Immature natural killer cell (primary cell): ENCODE data around the gene PKMYT1. TPM values are rescaled to one million over a fixed set of nuclear protein-coding genes. Genes with fewer than 3 reads are reported as not detected.

Source experiments
- DNase-seq, 3 donors: peaks; one replicate each; pipeline ENCODE4 v3.0.0; 2022; ENCODE audit warnings: mixed read lengths in 1 of 3
- H3K27ac Mint-ChIP-seq, 6 donors: one replicate each; pipeline ENCODE4 v1.8.0; 2020; ENCODE audit warnings: mixed read lengths in 6 of 6, mild to moderate bottlenecking in 5 of 6, inconsistent platforms in 4 of 6, moderate library complexity in 3 of 6
- H3K27me3 Mint-ChIP-seq, 3 donors: one replicate each; pipeline ENCODE4 v1.8.0; 2020 to 2021; ENCODE audit warnings: low read depth in 3 of 3, mild to moderate bottlenecking in 3 of 3, mixed read lengths in 3 of 3, moderate library complexity in 3 of 3, inconsistent platforms in 1 of 3
- H3K36me3 Mint-ChIP-seq, 3 donors: one replicate each; pipeline ENCODE4 v1.8.0; 2020; ENCODE audit warnings: mixed read lengths in 3 of 3, inconsistent platforms in 2 of 3, mild to moderate bottlenecking in 2 of 3
- H3K4me1 Mint-ChIP-seq, 2 donors: one replicate each; pipeline ENCODE4 v1.8.0; 2020; ENCODE audit warnings: inconsistent platforms in 2 of 2, mild to moderate bottlenecking in 2 of 2, mixed read lengths in 2 of 2, moderate library complexity in 1 of 2
- H3K4me3 Mint-ChIP-seq, 5 donors: one replicate each; pipeline ENCODE4 v1.8.0; 2020; ENCODE audit warnings: mild to moderate bottlenecking in 5 of 5, mixed read lengths in 5 of 5, inconsistent platforms in 3 of 5, moderate library complexity in 3 of 5
- H3K9me3 Mint-ChIP-seq, 6 donors: one replicate each; pipeline ENCODE4 v1.8.0; 2020; ENCODE audit warnings: mild to moderate bottlenecking in 6 of 6, mixed read lengths in 6 of 6, inconsistent platforms in 4 of 6, moderate library complexity in 3 of 6
- polyA plus RNA-seq, 3 donors: library from polyadenylated mRNA; unstranded; fragments of 300-500 nt; fragmentation: Illumina TruSeq; gene quantifications; one replicate each; pipeline ENCODE4 v1.2.3, GENCODE V29; 2021

Gene PKMYT1
- polyA plus RNA-seq, 3 donors from 2014 or later, result 3.2 to 4.3 TPM; not detected in 1

DNA sequence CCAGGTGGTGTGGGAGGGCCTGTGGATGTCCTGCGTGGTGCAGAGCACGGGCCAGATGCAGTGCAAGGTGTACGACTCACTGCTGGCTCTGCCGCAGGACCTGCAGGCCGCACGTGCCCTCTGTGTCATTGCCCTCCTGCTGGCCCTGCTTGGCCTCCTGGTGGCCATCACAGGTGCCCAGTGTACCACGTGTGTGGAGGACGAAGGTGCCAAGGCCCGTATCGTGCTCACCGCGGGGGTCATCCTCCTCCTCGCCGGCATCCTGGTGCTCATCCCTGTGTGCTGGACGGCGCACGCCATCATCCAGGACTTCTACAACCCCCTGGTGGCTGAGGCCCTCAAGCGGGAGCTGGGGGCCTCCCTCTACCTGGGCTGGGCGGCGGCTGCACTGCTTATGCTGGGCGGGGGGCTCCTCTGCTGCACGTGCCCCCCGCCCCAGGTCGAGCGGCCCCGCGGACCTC, 33.3 kb upstream of the PKMYT1 start:
- Mint-ChIP-seq H3K4me1 (peaks cover 2 to 5% of the 10 kb centered on the region in 2 donors), H3K36me3 (no peaks in the 10 kb centered on the region), H3K27me3 (peaks cover 6 to 11% (median 9%) of the 10 kb centered on the region in 3 donors), H3K4me3 (no peak overlapping the region), H3K9me3 (no peaks in the 10 kb centered on the region), H3K27ac (no peak overlapping the region)
- DNase-seq, result no peak

DNA sequence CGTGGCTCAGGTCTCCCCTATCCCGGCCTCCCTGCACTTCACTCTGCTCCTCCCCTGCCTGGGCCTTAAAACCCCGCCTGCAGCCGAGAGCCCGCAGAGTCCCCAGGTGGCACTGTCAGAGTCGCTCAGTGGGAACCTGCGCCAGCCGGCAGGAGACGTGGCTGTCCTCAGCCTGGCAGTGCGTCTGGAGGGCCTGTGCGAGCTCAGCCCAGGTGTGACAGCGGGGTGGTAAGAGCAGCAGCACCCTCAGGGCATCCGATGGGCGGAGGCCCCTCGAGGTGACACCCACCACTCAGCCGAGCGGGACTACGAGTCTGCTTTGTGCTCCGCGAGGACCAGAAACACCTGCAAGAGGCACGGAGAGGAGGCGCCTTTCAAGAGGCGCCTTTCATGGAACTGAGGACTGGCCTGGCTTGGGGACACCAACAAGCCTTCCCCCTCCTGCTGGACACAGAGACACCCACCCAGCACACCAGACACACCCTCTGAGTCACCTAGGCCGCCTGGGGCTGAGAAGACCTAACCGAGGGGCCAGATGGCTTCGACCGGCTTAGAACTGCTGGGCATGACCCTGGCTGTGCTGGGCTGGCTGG, 32.7 kb upstream of the PKMYT1 start, which contains the start of gene CLDN9:
TSS of gene CLDN9 (plus strand) at position 96 of the 593 bp plus-strand sequence. CDS start at position 536, 440 bp downstream.
- peaks cover 8 to 10% of the 10 kb centered on the region in 2 donors for H3K4me1 Mint-ChIP-seq
- H3K9me3 Mint-ChIP-seq, result no peaks in the 10 kb centered on the region
- no peak within 1 kb of the TSS for H3K27ac Mint-ChIP-seq
- H3K36me3 Mint-ChIP-seq, result no peaks in the 10 kb centered on the region
- H3K27me3 Mint-ChIP-seq, result peaks cover 5 to 17% (median 9%) of the 10 kb centered on the region in 3 donors
- no peak for DNase-seq
- no peak within 1 kb of the TSS for H3K4me3 Mint-ChIP-seq

DNA sequence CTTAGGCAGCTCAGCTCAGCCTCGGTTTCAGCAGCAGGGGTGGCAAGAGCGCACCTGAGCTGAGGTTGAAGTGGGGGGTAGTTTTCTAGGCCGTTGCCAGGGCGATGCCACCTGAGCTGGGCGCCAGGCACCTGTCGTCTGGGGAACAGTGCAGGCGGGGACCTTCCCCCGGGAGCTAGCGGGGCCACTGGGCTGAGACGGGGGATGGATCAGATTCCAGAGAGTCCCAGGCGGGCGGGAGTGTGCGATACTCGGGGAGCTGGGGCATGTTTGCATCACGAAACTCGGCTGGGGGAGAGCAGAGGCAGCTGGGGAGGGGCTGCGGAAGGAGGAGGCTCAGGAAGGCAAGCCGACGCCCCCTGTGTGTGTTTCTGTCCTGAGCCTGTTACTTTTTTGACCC, 32.0 kb upstream of the PKMYT1 start:
- Mint-ChIP-seq H3K36me3 (no peaks in the 10 kb centered on the region), H3K4me3 (no peak overlapping the region), H3K4me1 (peaks cover 15 to 17% of the 10 kb centered on the region in 2 donors)

DNA sequence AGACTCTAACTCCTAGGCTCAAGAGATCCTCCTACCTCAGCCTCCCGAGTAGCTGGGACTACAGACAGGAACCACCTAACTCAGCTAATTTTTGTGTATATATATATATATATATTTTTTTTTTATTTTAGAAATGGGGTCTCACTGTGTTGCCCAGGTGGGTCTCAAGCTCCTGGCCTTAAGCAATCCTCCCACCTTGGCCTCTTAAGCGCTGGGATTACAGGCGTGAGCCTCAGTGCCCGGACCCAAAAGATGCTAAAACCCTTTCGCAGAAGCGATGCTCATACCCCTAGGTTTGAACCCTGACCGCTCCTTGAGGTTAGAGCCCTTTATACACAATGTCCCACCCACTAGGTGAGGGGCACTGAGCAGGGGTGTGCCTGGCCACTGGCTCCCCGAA, 30.3 kb upstream of the PKMYT1 start:
- Mint-ChIP-seq H3K9me3 (no peaks in the 10 kb centered on the region), H3K4me3 (no peak overlapping the region), H3K27me3 (peaks cover 0 to 11% (median 5%) of the 10 kb centered on the region in 3 donors), H3K36me3 (no peaks in the 10 kb centered on the region), H3K27ac (no peak overlapping the region), H3K4me1 (peaks cover 22 to 26% of the 10 kb centered on the region in 2 donors)
- DNase-seq, result no peak

More for the DNA sequence above, 32.0 kb upstream of the PKMYT1 start:
- DNase-seq, result no peak
- Mint-ChIP-seq H3K27me3 (peaks cover 4 to 17% (median 9%) of the 10 kb centered on the region in 3 donors), H3K27ac (no peak overlapping the region), H3K9me3 (no peaks in the 10 kb centered on the region)

DNA sequence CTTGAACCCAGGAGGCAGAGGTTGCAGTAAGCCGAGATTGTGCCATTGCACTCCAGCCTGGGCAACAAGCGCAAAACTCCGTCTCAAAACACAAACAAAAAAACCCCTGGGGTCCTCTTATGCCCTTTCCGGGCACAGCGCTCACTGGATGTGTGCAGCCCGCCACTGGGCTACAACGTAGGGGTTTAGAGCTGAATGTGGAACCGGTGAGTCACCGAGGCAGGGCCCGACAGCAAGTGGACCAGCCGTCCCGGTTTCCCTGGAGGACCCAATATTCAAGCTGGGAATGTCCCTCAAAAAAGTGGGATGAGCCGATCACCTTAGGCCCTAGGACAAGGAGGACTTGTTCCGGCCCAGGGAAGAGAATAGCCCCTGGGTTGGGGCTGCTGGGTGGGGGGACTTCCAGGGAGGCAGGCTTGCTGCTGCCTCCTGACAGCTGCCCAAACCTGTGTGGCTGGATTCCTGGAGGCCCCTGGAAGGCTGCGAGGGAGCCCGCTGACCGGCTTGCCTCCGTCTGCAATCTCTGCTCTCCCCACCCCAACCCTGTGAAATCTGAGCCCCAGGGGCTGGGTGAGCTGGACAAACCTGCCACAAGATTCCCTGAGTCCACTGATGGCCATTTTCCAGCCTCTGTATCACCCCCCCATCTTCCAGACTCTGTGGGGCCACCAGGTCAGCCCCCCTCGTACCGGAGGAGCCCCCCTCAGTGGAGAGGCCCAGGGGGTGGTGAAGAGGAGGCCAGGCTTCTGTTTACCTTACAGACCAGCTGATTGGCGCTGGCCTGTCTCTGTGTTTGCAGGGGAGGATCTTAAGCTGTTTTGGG, 29.5 kb upstream of the PKMYT1 start:
- DNase-seq, result no peak
- Mint-ChIP-seq H3K27me3 (peaks cover 0 to 11% (median 8%) of the 10 kb centered on the region in 3 donors), H3K4me1 (peaks cover 22 to 28% of the 10 kb centered on the region in 2 donors), H3K36me3 (no peaks in the 10 kb centered on the region), H3K4me3 (no peak overlapping the region), H3K27ac (no peak overlapping the region), H3K9me3 (no peaks in the 10 kb centered on the region)

DNA sequence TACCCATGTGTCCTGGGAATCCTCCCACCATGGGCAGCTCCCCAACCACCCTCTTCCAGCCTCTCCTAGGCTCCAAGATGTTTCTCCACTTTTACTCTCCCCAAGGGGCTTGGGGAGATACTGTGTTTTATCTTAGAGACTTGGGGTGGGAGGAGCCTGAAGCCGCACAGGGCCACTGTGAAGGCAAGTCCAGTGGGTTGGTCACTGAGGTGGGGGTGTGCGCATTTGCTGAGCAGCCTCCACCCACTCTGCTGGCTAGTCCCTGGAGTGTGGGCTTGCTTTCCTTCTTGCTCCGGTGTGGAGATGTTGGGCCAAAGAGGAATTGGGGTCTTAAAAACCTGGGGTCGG, 28.4 kb upstream of the PKMYT1 start:
- no peak for DNase-seq
- Mint-ChIP-seq H3K4me1 (peaks cover 22 to 31% of the 10 kb centered on the region in 2 donors), H3K9me3 (no peaks in the 10 kb centered on the region)

DNA sequence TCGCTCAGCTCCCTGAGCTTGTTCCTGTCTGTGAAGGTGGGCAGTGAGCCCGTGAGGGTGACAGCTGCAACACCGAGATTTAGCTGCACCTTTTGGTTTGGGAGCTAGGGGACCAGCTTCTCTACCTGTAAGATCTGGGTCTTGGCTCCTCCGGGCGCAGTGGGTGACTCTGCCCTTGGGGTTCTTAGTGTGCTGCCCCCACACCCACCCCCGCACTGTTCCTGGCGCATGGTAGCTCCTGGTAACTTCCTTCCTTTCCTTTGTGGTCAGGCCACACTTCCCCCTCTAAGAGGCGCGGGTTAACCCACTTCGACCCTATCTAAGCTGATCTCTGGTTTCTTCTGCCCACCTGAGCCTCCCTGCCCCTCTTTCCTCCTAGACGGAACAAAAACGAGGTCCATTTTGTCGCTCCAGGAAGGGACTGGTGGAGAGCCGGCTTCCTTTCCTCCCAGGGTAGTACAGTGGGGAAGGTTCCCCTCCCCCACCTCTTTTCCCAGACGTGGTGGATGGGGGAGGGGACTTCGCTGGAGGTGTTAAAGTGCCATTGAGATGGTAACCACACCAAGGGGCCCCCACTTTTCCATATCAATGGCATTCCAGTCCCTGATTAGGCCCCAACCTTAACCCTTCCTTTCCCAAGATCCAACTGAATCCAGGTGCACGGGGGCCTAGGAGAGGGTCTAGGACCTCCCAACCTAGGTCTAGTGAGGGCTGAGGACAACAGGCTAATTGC, 27.9 kb upstream of the PKMYT1 start:
- Mint-ChIP-seq H3K4me3 (peak overlapping the region; percentile 42 to 64 (median 59)), H3K27ac (no peak overlapping the region), H3K9me3 (no peaks in the 10 kb centered on the region), H3K27me3 (peaks cover 5 to 11% (median 8%) of the 10 kb centered on the region in 3 donors), H3K4me1 (peaks cover 22 to 32% of the 10 kb centered on the region in 2 donors), H3K36me3 (no peaks in the 10 kb centered on the region)
- DNase-seq, result peak in 1 of 3 donors; percentile 16

More for the DNA sequence above, 28.4 kb upstream of the PKMYT1 start:
- Mint-ChIP-seq H3K27ac (no peak overlapping the region), H3K27me3 (peaks cover 3 to 11% (median 8%) of the 10 kb centered on the region in 3 donors), H3K4me3 (peak overlapping the region in 3 of 5 donors; percentile 42 to 59 (median 54)), H3K36me3 (no peaks in the 10 kb centered on the region)

DNA sequence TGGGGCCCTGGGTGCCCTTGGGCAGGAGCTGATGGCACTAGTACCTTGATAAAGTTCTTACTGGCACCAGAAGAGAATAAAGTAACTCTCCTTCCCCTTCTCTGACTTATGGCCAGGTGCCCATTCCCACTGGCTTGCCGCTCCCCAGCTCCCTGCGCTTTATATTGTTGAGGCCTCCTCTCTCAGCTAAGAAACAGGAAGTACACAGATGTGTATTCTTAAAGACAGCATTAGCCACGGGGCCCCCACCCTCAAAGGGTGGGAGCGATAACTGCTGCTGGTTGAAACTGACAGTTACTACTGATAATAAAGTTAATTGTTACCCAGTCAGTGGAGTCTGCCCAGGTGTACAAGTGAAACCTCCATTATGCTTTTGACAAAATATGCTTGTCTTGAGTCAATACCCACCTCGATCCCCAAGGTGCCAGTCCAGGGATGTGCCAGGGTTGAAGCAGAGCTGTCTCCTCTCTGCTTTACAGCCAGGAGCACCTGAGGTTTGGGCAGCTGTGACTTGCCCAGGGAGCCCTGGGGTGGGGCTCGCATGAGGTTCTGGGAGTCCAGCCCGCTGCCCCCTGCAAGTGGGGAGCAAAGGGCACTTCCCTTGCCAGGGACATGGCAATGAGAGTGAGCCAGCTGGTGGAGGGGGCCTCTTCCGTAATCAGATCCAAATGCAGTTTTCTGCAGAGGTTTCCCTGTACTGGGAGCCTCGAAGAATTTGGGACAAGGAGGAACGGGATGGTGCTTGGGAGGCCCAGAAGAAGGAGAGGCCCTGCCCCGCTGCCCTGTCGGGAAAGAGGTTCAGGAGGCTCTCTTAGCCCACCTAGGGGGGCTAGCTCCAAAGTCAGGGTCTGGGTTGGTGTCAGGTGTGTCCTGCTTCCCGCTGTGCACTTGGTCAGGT, 27.1 kb upstream of the PKMYT1 start:
- H3K27ac Mint-ChIP-seq, result no peak overlapping the region
- no peaks in the 10 kb centered on the region for H3K9me3 Mint-ChIP-seq
- H3K36me3 Mint-ChIP-seq, result no peaks in the 10 kb centered on the region
- H3K4me3 Mint-ChIP-seq, result peak overlapping the region in 3 of 5 donors; percentile 42 to 63 (median 56)
- H3K4me1 Mint-ChIP-seq, result peaks cover 22 to 33% of the 10 kb centered on the region in 2 donors
- no peak for DNase-seq
- H3K27me3 Mint-ChIP-seq, result peaks cover 5 to 11% (median 9%) of the 10 kb centered on the region in 3 donors

DNA sequence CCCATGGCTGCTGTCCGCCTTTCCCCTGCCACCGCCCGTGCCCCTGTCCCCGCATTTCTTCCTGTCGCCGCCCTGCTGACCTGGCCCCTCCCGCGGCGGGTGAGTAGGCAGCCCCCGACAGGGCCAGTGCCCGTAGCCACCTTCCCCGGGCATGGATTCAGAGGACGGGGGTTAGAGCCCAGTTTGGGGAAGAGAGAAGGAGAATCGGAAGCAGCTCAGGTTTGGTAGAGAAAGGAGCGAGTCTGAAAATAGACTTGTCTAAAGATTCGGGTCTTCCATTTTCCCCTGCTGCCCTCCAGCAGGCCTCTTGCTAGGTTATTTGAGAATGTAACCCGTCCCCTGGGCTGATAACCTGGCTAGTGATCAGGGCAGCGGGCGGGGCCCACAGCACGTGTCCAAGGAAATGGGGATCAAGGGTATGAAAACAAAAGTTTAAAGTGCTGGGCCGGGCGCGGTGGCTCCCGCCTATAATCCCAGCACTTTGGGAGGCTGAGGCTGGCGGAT, 24.6 kb upstream of the PKMYT1 start:
- Mint-ChIP-seq H3K4me1 (peaks cover 22 to 33% of the 10 kb centered on the region in 2 donors), H3K9me3 (no peaks in the 10 kb centered on the region), H3K27ac (no peak overlapping the region), H3K27me3 (peaks cover 5 to 9% (median 7%) of the 10 kb centered on the region in 3 donors), H3K36me3 (no peaks in the 10 kb centered on the region), H3K4me3 (peak overlapping the region; percentile 59 to 79 (median 62))
- DNase-seq, result no peak

DNA sequence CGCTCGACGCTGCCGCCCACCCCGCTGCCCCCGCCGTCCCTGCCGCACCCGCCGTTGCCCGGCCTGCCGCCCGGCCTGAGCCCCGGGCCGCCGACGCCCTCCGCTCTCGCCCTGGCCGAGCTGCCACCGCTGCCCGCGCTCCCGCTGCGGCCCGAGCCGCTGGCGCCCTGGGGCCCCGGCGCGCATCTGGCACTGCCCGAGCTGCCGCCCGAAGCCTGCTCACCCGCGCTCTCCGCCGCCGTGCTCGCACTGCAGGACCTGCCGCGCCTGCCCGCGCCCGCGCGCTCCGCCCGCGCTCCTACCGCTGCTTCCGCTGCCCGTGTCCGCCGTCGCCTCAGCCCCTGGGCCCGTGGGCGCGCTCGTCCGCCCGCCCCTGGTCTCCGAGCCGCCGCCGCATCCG, 24.1 kb upstream of the PKMYT1 start:
- H3K36me3 Mint-ChIP-seq, result no peaks in the 10 kb centered on the region
- H3K27ac Mint-ChIP-seq, result no peak overlapping the region
- no peak for DNase-seq
- peaks cover 5 to 9% (median 7%) of the 10 kb centered on the region in 3 donors for H3K27me3 Mint-ChIP-seq
- H3K4me1 Mint-ChIP-seq, result peaks cover 22 to 33% of the 10 kb centered on the region in 2 donors
- peak overlapping the region in 2 of 5 donors; percentile 77 to 79 for H3K4me3 Mint-ChIP-seq
- H3K9me3 Mint-ChIP-seq, result no peaks in the 10 kb centered on the region

DNA sequence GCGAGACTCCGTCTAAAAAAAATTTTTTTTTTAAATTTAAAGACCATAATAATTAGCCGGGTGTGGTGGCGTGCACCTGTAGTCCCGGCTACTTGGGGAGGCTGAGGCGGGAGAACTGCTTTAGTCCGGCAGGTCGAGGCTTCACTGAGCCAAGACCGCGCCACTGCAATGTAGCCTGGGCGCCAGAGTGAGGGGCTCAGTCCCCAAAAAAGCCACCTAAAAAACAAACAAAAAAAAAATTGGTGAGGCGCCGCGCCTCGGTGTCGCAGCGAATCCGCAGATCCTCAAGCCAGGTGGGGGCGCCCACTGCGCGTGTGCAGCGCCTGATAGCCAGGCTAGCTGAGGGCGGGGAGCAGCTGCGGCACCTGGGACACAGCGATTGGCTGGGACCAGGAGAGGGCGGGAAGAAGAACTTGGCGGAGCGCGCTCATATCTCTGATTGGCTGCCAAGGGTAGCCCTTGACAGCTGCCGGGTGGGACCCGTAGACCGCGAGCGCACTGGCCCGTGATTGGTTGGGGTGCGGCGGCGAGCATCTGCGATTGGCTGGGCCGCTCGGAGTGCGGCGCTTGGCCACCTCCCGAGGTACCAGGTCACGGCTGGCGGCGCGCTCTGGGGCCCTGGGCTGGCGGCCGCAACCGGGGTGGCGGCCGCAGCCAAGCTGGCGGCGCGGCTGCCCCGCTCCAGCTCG, 23.5 kb upstream of the PKMYT1 start:
- H3K36me3 Mint-ChIP-seq, result no peaks in the 10 kb centered on the region
- peaks cover 22 to 31% of the 10 kb centered on the region in 2 donors for H3K4me1 Mint-ChIP-seq
- no peaks in the 10 kb centered on the region for H3K9me3 Mint-ChIP-seq
- DNase-seq, result peak; percentile 95 to 96 (median 95)
- peaks cover 5 to 9% (median 7%) of the 10 kb centered on the region in 3 donors for H3K27me3 Mint-ChIP-seq
- peak overlapping the region in 1 of 6 donors; percentile 68 for H3K27ac Mint-ChIP-seq
- peak overlapping the region; percentile 78 to 83 (median 79) for H3K4me3 Mint-ChIP-seq

DNA sequence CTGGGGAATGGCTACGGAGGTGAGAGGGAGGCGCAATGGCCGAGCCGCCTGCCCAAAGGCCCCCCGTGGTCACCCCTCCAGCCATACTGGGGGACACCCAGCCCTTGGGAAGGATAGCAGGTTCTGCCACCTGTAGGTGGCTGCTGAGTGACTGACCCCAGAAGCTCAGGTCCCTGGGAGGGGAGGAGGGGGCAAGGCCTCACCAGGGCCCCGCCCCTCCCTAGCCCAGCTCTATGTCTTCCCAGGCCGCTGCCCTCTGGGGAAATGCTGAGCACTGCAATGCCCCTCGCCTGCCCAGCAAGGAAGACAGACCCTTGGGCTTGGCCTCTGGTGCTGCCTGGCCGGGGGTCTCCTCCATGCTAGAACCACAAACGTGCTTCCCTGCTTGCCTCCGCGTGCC, 21.1 kb upstream of the PKMYT1 start:
- no peak overlapping the region for H3K27ac Mint-ChIP-seq
- no peaks in the 10 kb centered on the region for H3K36me3 Mint-ChIP-seq
- peaks cover 0 to 9% of the 10 kb centered on the region in 2 donors for H3K4me1 Mint-ChIP-seq

More for the DNA sequence above, 21.1 kb upstream of the PKMYT1 start:
- no peak for DNase-seq
- H3K4me3 Mint-ChIP-seq, result no peak overlapping the region
- peaks cover 0 to 9% (median 5%) of the 10 kb centered on the region in 3 donors for H3K27me3 Mint-ChIP-seq
- no peaks in the 10 kb centered on the region for H3K9me3 Mint-ChIP-seq
